HG03045 (cell line): ENCODE measurements around the gene MISP3.

Source experiments
- ATAC-seq: cut with Tn5 transposase; IDR thresholded peaks from one replicate; pipeline ENCODE4 v1.9.1; 2021; ENCODE audit warnings: mild to moderate bottlenecking, moderate library complexity; ENCODE audit not compliant: unreplicated experiment

MISP3 gene

DNA sequence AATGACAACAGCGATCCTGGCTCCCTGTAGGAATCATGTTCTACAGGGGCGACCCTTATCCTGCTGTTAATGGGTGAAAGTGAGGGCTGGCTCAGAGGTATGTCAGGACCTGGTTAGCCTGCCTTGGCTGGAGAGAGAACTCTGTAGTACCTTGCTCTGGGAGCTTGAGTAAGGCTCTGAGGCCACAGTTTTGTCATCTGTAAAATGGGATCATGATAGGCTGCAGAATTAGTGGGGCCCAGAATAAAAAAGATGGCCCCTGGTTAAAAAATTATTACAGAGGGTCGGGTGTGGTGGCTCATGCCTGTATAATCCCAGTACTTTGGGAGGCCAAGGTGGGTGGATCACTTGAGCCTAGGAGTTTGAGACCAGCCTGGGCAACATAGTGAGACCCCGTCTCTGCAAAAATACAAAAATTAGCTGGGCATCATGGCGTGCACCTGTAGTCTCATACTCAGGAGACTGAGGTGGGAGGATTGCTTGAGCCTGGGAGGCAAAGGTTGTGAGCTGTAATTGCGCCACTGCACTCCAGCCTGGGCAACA, 28.5 kb downstream of the MISP3 start:
- no peak for ATAC-seq

- ATAC-seq: no peak
Measured at GRCh38 chr19:14102102-14102696, 29.6 kb downstream of the MISP3 start.

DNA sequence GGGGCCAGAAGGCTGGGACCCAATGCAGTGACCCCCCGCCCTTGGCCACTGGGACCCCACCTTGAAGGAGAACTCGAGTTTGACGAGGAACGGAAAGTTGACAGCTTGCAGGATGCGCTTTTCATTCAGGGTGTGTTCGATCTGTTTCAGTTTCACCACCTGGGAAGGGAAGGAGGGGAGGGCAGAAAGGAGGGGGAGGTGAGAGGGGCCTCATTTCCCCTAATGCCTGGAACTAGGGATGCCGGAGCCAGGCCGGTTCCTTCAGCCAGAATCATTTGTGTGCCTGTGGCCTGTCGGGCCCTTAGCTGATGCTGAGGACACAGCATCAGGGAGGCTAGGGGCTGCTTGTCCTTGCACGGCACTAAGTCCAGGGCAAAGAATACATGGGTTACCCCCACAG, 30.2 kb downstream of the MISP3 start:
- ATAC-seq: no peak

DNA sequence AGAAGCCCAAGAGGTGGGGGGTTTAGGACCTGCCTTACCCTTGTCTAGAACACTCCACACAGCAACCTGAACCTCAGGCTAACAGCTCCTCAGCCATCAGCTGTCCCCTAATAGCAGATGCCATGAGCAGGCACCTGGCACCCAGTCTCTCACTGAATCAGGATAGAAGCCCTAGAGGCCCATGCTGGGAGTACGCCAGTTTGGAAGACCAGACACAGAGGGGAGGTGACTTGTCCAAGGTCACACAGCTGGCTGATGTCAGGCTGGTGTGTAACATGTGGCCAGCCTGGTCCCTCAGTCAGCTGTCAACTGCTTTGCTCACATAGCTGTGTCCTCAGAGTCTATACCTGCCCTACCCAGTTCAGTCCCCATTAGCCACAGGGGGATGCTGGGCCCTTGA, 30.7 kb downstream of the MISP3 start:
- ATAC-seq: no peak

DNA sequence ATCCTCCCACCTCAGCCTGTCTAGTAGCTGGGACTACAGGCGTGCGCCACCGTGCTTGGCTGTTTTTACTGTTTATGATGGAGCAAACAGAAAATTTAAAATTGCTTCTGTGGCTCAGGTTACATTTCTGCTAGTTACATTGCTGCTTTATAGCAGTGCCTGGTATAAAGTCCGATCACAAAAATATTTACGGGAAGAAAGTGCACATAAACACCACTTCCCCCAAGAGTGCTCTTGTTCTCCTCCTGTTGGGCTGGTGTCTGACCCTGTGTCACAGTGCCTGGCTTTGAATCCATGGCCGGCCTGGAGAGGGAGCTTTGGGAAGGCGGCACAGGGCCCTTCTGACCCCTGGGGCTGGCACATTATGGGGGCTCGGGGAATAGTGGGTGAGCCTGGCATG, 33.1 kb downstream of the MISP3 start:
- ATAC-seq: no peak

- ATAC-seq: no peak
Measured at GRCh38 chr19:14106840-14107239, 34.3 kb downstream of the MISP3 start.

- ATAC-seq: no peak
Measured at GRCh38 chr19:14107581-14108461, 35.2 kb downstream of the MISP3 start.

GRCh38 chr19:14110650-14111049, 38.1 kb downstream of the MISP3 start:
- ATAC-seq: no peak

DNA sequence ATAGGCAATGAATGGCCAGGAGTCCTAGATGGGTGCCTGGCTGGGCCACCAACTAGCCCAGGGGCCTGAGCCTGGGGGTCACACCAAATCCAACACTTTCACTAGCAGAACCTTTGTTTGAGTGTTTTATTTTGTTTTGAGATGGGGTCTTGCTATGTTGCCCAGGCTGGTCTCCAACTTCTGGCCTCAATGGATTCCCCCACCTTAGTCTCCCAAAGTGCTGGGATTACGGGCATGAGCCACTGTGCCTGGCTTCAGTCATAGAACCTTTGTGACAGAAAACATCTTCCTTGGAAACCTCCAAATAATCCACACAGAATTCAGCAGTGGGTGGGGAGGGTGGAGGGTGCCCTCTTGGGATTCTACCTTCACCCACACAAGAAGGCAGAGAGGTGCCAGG, 38.9 kb downstream of the MISP3 start:
- ATAC-seq: no peak

DNA sequence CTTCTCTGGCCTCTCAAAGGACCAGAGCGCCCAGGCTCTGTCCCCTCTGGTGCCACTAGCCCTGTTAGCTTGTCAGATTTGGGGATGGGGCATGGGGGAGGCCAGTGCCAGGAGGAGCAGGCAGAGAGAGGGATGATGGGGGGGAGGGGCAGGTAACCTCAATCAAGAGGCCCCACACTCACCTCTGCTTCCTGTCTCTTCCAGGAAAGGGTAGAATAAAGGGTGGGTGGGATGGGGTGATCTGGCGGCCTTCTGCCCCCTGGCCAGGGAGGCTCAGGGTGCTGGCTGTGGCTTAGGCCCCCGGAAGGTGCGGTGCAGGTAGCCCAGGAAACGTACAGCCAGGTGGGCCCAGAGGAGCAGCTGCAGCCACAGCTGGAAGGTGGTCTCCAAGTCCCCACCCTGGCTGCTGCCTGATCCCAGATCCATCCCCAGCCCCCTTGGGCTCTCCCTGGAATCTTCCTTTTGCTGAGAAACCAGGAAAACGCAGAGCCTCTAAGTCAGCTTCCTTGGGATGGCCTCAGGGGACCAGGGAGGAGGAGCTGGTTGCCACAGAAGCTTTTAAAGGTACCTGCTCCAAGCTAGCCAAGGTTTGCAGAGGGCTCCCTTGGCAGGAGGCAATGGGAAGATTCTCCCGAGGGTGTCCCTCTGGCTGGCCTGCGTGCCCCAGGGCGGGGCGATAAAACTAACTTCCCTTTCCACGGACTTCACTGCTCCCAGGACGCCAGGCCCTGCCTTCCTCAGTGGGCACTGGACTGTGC, 39.6 kb downstream of the MISP3 start:
- ATAC-seq: no peak

GRCh38 chr19:14112809-14113385, 40.3 kb downstream of the MISP3 start:
- no peak for ATAC-seq

DNA sequence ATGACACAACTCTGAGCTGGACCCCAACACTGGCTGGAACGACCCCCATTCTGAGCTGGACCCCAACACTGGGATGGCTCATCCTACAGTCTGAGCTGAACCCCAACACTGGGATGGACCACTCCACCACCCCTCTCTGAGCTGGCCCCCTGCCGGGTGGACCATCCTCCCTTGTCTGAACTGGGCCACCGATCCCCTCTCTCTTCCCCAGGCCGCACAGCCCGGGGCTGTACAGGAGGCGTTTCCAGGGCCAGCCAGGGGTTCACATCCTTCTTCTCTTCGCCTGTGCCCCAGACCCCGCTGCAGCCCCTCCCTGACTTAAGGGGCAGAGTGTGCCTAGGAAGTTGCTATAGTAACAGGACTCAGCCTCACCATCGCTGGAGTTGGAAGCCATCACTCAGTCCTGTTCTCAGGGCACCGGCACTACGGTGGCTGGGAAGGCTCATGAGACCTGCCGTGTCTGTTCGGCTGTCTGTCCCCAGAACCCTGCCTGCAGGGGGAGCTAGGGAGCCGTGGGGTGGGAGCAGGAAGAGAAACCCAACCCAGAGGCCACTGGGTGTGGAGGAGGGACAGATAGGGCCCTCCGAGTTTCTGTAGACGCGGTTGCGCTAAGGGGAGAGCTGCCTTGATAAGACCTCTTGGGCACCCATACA, 41.3 kb downstream of the MISP3 start:
- no peak for ATAC-seq

GRCh38 chr19:14114439-14114838, 41.9 kb downstream of the MISP3 start:
- ATAC-seq: no peak

DNA sequence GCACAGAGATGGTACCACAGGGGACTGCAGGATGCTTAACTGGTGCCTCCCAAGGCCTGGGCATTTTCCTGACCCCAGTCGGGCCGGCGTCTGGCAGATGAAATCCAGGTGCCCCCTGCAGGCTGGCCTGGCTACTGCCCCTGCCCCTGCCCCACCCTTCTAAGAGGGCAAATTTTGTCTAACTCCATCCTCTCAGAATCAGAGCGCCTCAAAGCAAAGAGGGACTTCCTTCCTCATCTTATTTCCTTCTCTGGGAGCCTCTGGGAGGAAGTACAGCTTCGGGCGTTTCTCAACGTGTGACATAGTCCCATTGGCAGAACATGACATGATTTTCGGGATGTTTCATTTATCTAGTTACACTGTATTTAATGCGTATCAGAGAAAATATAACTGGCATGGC, 42.3 kb downstream of the MISP3 start:
- ATAC-seq: no peak

DNA sequence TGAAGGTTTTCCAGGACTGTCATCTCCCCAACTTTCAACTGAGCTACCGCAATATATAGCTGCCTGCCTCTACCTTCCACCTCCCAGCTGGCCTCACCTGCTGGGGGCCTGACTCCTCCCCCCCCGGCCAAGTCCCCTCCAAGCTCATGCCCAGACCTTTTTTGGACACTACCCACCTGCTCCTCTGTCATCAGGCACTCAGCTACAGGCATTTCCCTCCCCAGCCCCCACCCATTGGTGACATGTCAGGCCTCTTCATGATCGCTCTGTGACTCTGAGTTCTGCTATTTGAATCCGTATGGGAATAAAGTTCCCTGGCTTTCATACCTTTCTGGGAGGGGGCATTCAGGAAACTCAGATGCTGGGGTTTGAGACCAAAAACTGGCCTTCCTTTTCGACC, 43.2 kb downstream of the MISP3 start:
- no peak for ATAC-seq

- ATAC-seq: no peak
Measured at GRCh38 chr19:14116525-14116917, 43.9 kb downstream of the MISP3 start.

DNA sequence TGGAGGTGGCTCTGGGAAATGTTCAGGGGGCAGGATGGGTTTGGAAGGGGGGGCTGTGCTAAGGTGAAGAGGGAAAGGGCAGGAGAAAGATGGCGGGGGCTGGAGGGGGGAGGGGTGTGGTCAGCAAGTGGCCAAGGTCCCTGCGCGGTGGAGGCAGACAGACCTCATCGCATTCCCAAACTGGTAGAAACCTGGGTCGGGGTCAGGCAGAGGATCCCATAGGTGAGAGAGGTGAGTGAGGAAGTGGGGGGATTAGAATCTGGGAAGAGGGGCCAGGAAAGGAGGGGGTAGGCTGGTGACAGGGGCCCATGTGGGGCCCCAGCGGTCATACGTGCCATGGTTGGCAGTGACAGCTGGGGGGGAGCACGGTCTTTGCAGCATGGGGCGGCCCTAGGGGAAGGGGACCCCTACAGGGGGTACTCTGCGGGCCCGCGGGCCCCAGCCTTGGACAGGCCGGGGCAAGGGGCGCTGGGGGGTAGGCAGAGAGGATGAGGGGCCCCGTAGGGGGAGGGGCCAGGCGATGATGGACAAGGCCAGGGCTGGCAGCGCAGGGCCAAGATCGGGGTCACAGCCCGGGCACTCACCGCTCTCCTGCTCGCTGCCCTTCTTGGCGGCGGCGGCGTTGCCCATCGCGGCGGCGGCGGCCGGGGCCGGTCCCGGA, 44.5 kb downstream of the MISP3 start:
- ATAC-seq: peak; percentile 7

GRCh38 chr19:14117668-14118164, 45.1 kb downstream of the MISP3 start, which contains the start of gene PRKACA:
PRKACA (minus strand) TSS chr19:14117762; CDS start chr19:14117547, 215 bp downstream.
- peak; percentile 92 for ATAC-seq

- ATAC-seq: no peak
Measured at GRCh38 chr19:14118165-14119051, 45.8 kb downstream of the MISP3 start.
